Smooth muscle cell (in vitro differentiated cells): Measurements from ENCODE around the gene STX1A. TPM values are rescaled to one million over a fixed set of nuclear protein-coding genes. Genes with fewer than 3 reads are reported as not detected.

Experiments
- DNase-seq: peaks from one replicate; lab custom pipeline; 2025; ENCODE audit not compliant: unreplicated experiment; lab: John Stamatoyannopoulos, UW
- H2AFZ ChIP-seq: fragments of 200-600 bp; sonication (generic); 2 replicates; pipeline ENCODE4 v1.6.0; 2016; ENCODE audit warnings: antibody characterized with exemption, low read depth, mild to moderate bottlenecking
- H3F3A ChIP-seq: fragments of 200-600 bp; sonication (generic); 2 replicates; pipeline ENCODE4 v1.6.0; 2017; ENCODE audit warnings: antibody characterized with exemption, low read depth
- H3K27ac ChIP-seq: fragments of 200-600 bp; sonication (generic); 2 replicates; pipeline ENCODE4 v1.5.1; 2016; ENCODE audit warnings: low read depth, mild to moderate bottlenecking
- H3K27me3 ChIP-seq: fragments of 200-600 bp; sonication (generic); 2 replicates; pipeline ENCODE4 v1.6.1; 2016; ENCODE audit warnings: low read depth, mild to moderate bottlenecking
- H3K36me3 ChIP-seq: fragments of 200-600 bp; sonication (generic); 2 replicates; pipeline ENCODE4 v1.5.1; 2016; ENCODE audit warnings: low read depth
- H3K4me1 ChIP-seq: fragments of 200-600 bp; sonication (generic); 2 replicates; pipeline ENCODE4 v1.5.1; 2016; ENCODE audit warnings: low read depth
- H3K4me2 ChIP-seq: fragments of 200-600 bp; sonication (generic); 2 replicates; pipeline ENCODE4 v1.6.0; 2016; ENCODE audit warnings: mild to moderate bottlenecking
- H3K4me3 ChIP-seq: fragments of 200-600 bp; sonication (generic); 2 replicates; pipeline ENCODE4 v1.5.1; 2016; ENCODE audit warnings: mild to moderate bottlenecking
- H3K79me2 ChIP-seq: fragments of 200-600 bp; sonication (generic); 2 replicates; pipeline ENCODE4 v1.6.0; 2016; ENCODE audit warnings: low read depth, mild to moderate bottlenecking
- H3K9ac ChIP-seq: fragments of 200-600 bp; sonication (generic); 2 replicates; pipeline ENCODE4 v1.6.0; 2016; ENCODE audit warnings: low read depth
- H3K9me3 ChIP-seq: fragments of 200-600 bp; sonication (generic); replicated peaks from 2 replicates; pipeline ENCODE4 v1.5.1; 2016; ENCODE audit warnings: low read depth
- H4K20me1 ChIP-seq: fragments of 200-600 bp; sonication (generic); 2 replicates; pipeline ENCODE4 v1.6.0; 2016; ENCODE audit warnings: low read depth
- WGBS: methylation state at CpG from one replicate; pipeline ENCODE4 v1.1.7; 2016; ENCODE audit warnings: low lambda C conversion rate; 5-methylcytosine and 5-hydroxymethylcytosine counted together
- polyA plus RNA-seq: library from polyadenylated mRNA; unstranded; fragments of >200 nt; fragmentation: Nextera tagmentation; extraction: Ambion mirVana; gene quantifications from 2 replicates; pipeline ENCODE4 v1.2.1, GENCODE V29; 2016
- total RNA-seq: library from RNA; depleted of rRNA; stranded (reverse); fragments of >200 nt; gene quantifications from 2 replicates; pipeline ENCODE4 v1.2.3, GENCODE V29; 2014
- TF ChIP-seq, protein P1 (sequence below): fragments of 200-600 bp; sonication (generic); IDR thresholded peaks from 2 replicates; pipeline ENCODE4 v1.5.1; 2017; ENCODE audit warnings: borderline replicate concordance, mild to moderate bottlenecking, antibody characterized with exemption; ENCODE audit not compliant: insufficient read depth, poor library complexity, severe bottlenecking

STX1A gene
- total and polyA plus RNA-seq, 2 experiments from 2014 or later, result 7.5 to 14.3 TPM

DNA sequence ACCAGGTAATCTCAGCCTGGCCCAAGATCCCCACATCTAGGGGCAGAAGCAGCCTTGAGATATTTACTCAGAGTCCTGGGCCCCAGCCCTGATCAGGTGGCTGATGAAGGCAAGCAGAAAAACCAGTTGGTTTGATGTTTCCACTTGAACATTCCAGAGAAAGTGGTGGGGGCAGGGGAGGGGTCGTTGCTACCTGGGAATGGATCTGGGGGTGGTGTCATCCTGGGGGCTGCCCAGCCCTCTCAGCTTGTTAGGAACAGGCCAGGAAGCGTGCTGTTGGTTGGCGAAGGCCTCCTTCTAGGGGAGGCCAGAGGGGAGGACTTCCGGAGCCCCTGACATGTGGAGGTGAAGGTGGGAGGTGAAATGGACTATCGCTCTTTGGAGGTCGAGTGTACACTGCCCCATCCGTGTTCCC lies 22.9 kb upstream of the STX1A start:
- Histone ChIP-seq H3F3A (no peaks in the 10 kb centered on the region), H3K36me3 (no peaks in the 10 kb centered on the region), H3K4me2 (no peak overlapping the region), H3K4me3 (no peak overlapping the region), H2AFZ (no peak overlapping the region), H4K20me1 (no peaks in the 10 kb centered on the region), H3K27me3 (peaks cover 19% of the 10 kb centered on the region), H3K79me2 (no peaks in the 10 kb centered on the region), H3K4me1 (peaks cover 25% of the 10 kb centered on the region), H3K27ac (peak overlapping the region; percentile 88), H3K9ac (peak overlapping the region; percentile 56), H3K9me3 (no peaks in the 10 kb centered on the region)
- no peak for DNase-seq
- 36% methylated on average over 7 of the region's 7 CpGs for WGBS
- TF ChIP-seq, protein P1, sequence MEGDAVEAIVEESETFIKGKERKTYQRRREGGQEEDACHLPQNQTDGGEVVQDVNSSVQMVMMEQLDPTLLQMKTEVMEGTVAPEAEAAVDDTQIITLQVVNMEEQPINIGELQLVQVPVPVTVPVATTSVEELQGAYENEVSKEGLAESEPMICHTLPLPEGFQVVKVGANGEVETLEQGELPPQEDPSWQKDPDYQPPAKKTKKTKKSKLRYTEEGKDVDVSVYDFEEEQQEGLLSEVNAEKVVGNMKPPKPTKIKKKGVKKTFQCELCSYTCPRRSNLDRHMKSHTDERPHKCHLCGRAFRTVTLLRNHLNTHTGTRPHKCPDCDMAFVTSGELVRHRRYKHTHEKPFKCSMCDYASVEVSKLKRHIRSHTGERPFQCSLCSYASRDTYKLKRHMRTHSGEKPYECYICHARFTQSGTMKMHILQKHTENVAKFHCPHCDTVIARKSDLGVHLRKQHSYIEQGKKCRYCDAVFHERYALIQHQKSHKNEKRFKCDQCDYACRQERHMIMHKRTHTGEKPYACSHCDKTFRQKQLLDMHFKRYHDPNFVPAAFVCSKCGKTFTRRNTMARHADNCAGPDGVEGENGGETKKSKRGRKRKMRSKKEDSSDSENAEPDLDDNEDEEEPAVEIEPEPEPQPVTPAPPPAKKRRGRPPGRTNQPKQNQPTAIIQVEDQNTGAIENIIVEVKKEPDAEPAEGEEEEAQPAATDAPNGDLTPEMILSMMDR, result no peak

DNA sequence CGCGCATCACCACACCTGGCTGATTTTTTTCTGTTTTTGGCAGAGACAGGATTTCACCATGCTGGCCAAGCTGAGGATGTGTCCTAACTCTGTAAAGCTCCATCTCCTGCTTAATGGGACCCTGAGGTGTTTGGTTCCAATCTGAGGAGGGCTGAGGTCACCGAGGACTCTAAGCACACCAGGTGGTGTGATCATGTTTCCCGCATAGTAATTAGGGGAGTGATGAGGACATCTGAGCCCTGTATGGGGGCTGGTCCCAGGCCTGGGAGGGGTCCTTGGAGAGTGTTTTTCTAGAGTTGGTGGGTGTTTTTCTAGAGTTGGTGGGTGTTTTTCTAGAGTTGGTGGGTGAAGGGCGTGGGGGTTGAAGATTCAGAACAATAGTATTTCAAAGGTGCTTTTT lies 22.1 kb upstream of the STX1A start:
- H3K79me2 ChIP-seq, result no peaks in the 10 kb centered on the region
- DNase-seq, result no peak
- H4K20me1 ChIP-seq, result no peaks in the 10 kb centered on the region
- no peaks in the 10 kb centered on the region for H3K36me3 ChIP-seq
- H3K27ac ChIP-seq, result peak overlapping the region; percentile 88
- no peak overlapping the region for H3K9ac ChIP-seq
- H3F3A ChIP-seq, result no peaks in the 10 kb centered on the region
- no peak overlapping the region for H2AFZ ChIP-seq
- no peaks in the 10 kb centered on the region for H3K9me3 ChIP-seq
- WGBS, result 71% methylated on average over 5 of the region's 5 CpGs
- TF ChIP-seq, protein P1, result no peak
- no peak overlapping the region for H3K4me2 ChIP-seq
- peaks cover 25% of the 10 kb centered on the region for H3K4me1 ChIP-seq
- peaks cover 19% of the 10 kb centered on the region for H3K27me3 ChIP-seq
- H3K4me3 ChIP-seq, result no peak overlapping the region

DNA sequence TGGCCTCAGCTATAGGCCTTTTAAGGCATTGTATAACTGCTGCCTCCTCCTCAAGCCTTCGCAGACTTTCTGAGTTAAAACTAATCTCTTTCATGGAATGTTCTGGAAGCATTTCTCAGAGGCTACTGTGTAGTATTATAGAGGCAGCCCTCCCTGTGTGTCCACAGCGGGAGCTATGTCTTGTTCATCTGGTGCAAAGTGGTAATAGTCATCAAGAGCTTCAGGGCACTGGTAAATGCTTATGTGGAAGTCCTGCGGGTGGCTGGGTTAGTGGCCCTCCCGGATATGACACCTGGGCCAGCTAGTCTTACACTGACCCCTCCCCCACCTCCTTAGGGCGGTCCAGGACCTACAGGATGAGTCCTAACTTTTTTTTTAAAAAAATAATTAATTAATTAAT lies 21.3 kb upstream of the STX1A start:
- no peaks in the 10 kb centered on the region for H3K36me3 ChIP-seq

DNA sequence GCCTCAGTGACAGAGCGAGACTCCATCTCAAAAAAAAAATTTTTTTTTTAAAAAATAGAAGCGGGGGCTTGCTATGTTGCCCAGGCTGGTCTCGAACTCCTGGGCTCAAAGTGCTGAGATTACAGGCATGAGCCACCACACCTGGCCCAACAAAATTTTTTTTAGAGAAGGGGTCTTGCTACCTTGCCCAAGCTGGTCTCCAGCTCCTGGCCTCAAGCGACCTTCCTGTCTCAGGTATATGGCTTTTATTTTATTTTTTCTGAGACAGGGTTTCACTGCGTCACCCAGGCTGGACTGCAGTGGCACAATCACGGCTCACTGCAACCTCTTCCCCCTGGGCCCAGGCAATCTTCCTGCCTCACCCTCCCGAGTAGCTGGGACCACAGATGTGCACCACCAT lies 20.7 kb upstream of the STX1A start:
- no peak for DNase-seq
- Histone ChIP-seq H4K20me1 (no peaks in the 10 kb centered on the region), H2AFZ (no peak overlapping the region), H3K4me1 (peaks cover 25% of the 10 kb centered on the region), H3K79me2 (no peaks in the 10 kb centered on the region), H3K4me3 (no peak overlapping the region), H3K9me3 (no peaks in the 10 kb centered on the region), H3F3A (no peaks in the 10 kb centered on the region), H3K36me3 (no peaks in the 10 kb centered on the region), H3K4me2 (no peak overlapping the region), H3K27ac (peak overlapping the region; percentile 70), H3K27me3 (peaks cover 19% of the 10 kb centered on the region), H3K9ac (no peak overlapping the region)
- TF ChIP-seq, protein P1, result no peak
- WGBS, result 90% methylated on average over 7 of the region's 7 CpGs

More for the DNA sequence above, 21.3 kb upstream of the STX1A start:
- H3K9me3 ChIP-seq, result no peaks in the 10 kb centered on the region
- H3K79me2 ChIP-seq, result no peaks in the 10 kb centered on the region
- H3K4me1 ChIP-seq, result peaks cover 25% of the 10 kb centered on the region
- H2AFZ ChIP-seq, result no peak overlapping the region
- H3K27me3 ChIP-seq, result peaks cover 19% of the 10 kb centered on the region
- H3K9ac ChIP-seq, result no peak overlapping the region
- H3K4me2 ChIP-seq, result no peak overlapping the region
- no peaks in the 10 kb centered on the region for H4K20me1 ChIP-seq
- H3F3A ChIP-seq, result no peaks in the 10 kb centered on the region
- 62% methylated on average over 5 of the region's 5 CpGs for WGBS
- DNase-seq, result no peak
- TF ChIP-seq, protein P1, result no peak
- peak overlapping the region; percentile 70 for H3K27ac ChIP-seq
- no peak overlapping the region for H3K4me3 ChIP-seq
